HG03565 (cell line): ENCODE measurements around the gene PTPMT1.
"Not testable (repeated sequence)": the region's sequence is repeated elsewhere in the genome, so short reads cannot be mapped to it uniquely, and the experiment has no call there.

Source experiments
- ATAC-seq: cut with Tn5 transposase; IDR thresholded peaks from one replicate; pipeline ENCODE4 v1.9.1; 2021; ENCODE audit warnings: mild to moderate bottlenecking, moderate library complexity; ENCODE audit not compliant: unreplicated experiment

Gene PTPMT1

GRCh38 chr11:47565340-47566148 lies at the start of gene PTPMT1:
PTPMT1 (plus strand) TSS chr11:47565599; CDS start chr11:47565623, 24 bp downstream.
- ATAC-seq, result peak; percentile 73

- ATAC-seq, result no peak
Observed at GRCh38 chr11:47516155-47516554, 49.2 kb upstream of the PTPMT1 start.

- ATAC-seq, result no peak
Observed at GRCh38 chr11:47516984-47517853, 48.2 kb upstream of the PTPMT1 start.

DNA sequence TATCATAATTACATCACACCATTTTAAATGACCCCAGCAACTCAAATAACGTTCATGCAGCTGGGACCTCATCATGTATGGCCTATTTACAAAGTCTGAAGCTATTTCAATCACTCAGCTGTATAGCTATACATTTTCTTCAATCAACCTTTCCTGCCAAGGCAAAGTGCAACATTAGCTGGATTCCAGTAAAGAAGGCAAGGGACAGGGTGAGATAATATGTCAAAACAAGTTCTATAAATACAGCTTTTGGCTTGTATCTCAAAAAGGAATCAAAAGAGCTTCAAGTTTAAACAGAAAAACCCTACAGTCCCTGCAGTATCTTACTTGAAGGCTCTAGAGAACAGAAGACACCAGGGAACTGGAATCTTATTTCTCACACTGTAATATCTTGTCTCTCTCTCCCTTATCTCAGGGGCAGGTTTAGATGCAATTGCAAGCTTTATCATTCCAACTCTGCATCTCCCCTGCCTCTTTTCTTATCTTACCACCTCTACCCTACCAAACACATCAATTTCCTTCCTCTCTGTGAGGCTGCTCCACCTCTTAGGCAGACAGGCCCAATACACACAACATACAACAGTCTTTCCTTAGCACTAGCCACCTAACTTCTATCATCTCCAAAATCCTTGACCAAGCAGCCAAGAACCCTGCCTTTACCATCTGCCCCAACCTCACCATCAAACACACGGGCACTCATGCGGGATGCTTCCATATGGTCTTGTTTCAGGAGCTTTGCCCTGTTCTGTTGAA lies 47.0 kb upstream of the PTPMT1 start:
- ATAC-seq, result no peak

DNA sequence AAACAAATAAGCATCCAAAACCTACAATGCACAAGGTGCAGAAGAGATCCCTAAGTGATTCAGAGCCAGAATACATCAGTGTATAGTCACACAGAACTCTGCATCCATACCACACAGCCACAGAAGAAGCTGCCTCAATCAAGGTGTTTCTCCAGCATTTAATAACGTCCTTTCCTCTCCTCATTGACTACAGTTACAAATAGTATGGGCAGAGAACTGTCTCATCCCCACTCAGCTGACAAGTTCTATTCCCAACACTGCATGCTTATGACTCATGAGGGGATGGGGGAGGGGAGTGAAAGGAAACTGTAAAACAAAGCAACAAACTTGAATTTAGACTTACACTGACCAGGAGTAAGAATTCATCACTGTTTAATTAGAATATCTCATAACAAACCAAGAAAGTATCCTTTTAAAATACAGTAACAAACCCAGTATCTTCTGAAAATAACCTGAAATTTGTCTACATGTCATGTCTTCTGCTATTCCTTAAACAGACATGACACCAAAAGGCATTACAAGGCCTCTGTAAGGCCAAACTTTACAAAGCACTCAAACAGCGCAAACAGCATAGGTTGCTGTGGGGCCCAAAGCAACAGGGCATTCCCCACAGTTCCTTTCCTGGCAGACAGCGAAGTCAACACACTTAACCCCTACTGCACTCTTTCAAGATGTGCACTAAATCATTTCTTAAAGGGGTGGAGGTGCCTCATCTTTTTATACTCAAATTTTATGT lies 41.7 kb upstream of the PTPMT1 start:
- peak; percentile 34 for ATAC-seq

DNA sequence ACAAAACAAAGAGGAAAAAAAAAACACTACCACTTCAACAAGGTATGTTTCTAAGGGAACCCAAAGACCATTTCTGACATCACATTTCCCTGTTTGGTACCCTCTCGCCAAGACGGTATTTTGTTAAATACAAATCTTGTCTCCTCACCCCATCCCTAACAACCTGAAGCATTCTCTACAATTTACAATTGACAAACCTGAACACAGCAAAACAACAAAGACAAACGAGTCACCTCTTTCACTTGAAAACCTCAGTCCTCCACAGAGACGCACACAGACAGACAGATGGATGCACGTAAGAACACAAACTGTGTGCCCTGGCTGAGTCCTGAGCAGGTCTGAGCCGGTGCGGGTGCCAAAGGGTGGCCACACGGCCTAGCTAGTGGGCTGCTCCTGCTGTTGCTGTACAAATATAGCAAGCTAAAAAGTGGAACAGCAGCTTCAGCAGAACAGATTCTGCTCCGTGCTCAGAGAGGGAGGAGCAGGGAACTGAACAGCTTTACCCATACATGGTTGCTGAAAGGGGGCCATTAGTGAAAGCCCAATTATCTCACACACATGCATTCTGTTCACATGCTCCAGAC lies 41.0 kb upstream of the PTPMT1 start:
- ATAC-seq, result no peak

DNA sequence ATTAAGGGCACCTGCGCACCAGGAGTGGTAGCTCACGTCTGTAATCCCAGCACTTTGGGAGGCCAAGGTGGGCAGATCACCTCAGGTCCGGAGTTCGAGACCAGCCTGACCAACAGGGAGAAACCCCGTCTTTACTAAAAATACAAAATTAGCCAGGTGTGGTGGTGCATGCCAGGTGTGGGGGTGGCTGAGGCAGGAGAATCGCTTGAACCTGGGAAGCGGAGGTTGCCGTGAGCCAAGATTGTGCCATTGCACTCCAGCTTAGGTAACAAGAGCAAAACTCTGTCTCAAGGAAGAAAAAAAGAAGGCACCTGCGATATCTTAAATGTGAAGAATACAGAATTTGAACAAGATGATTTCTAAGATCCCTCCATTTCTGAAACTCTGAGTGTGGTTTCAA lies 39.4 kb upstream of the PTPMT1 start:
- ATAC-seq, result not testable (repeated sequence)

DNA sequence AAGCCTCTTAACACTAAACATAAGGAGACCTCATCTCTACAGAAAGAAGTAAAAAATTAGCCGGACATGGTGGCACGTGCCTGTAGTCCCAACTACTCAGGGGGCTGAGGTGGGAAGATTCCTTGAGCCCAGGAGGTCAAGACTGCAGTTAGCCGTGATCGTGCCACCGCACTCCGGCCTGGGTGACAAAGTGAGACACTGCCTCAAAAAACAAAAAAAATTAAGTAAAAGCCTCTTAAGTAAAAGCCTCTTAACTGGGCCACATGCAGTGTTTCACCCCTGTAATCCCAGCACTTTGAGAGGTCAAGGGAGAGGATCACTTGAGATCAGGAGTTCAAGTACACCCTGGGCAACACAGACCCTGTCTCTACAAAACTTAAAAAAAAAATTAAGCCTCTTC lies 38.2 kb upstream of the PTPMT1 start:
- no peak for ATAC-seq

- ATAC-seq, result no peak
Observed at GRCh38 chr11:47529951-47530350, 35.4 kb upstream of the PTPMT1 start.

GRCh38 chr11:47530721-47531120 lies 34.7 kb upstream of the PTPMT1 start:
- not testable (repeated sequence) for ATAC-seq

- ATAC-seq, result no peak
Observed at GRCh38 chr11:47531666-47532065, 33.7 kb upstream of the PTPMT1 start.

- ATAC-seq, result no peak
Observed at GRCh38 chr11:47532597-47533213, 32.7 kb upstream of the PTPMT1 start.

DNA sequence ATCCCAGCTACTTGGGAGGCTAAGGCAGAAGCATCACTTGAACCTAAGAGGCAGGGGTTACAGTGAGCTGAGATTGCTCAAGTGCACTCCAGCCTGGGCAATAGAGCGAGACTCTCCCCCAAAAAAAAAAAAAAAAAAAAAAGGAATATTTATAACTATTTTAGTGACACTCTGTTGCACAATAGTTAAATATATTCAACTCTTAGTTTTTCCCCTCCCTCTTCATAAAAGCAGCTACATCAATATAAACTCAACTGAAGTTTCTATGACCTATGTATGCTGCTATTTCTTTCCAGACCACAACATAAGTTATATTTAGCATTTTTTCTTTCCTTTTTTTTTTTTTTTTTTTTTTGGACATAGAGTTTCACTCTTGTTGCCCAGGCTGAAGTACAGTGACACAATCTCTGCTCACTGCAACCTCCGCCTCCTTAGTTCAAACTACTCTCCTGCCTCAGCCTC lies 31.7 kb upstream of the PTPMT1 start:
- no peak for ATAC-seq

- ATAC-seq, result no peak
Observed at GRCh38 chr11:47534704-47535251, 30.6 kb upstream of the PTPMT1 start.

DNA sequence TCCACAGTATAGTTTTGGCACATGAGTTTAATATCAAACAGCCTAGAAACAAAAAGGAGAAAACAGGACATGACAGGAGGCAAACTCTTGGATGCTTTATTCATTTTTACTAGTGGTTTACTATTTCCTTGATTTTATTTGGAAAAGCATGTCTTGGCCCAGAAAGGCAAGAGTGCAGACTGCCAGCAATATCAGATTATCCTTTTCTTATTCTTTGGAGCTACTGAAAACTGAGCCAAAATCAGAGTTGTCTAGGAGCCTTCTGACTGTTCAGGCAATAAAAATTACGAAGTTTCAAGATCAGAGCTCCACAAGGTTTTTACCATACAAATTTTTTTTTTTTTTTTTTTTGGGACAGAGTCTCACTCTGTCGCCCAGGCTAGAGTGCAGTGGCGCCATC lies 28.5 kb upstream of the PTPMT1 start:
- ATAC-seq, result no peak

GRCh38 chr11:47538741-47539565 lies 26.4 kb upstream of the PTPMT1 start:
- no peak for ATAC-seq

- no peak for ATAC-seq
Observed at GRCh38 chr11:47539681-47540039, 25.7 kb upstream of the PTPMT1 start.

GRCh38 chr11:47541070-47541469 lies 24.3 kb upstream of the PTPMT1 start:
- ATAC-seq, result no peak

DNA sequence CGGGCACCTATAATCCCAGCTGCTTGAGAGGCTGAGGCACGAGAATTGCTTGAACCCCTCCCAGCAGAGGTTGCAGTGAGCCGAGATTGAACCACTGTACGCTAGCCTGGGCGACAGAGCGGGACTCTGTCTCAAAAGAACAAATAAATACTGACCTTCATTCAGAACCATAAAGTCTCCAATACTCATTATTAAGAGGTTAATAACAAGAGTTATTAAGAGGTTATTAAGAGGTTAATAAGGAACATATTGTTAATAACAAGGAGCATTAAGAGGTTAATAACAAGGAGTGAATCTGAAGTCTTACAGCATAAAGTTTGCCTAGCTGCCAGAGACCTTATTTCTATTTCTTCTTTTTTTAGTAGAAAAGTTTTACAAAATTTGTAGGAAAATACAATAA lies 20.1 kb upstream of the PTPMT1 start:
- no peak for ATAC-seq
